MCF 10A (cell line): ENCODE data around the gene CD244. TPM values are rescaled to one million over a fixed set of nuclear protein-coding genes. Genes with fewer than 3 reads are reported as not detected.
A peak's percentile ranks its signal among the peaks of the same experiment; 100 is the strongest.

ENCODE experiments used
- BruUV-seq: library from RNA; stranded (reverse); fragments of 400-500 nt; replicated peaks from 2 replicates; lab custom pipeline; 2021; lab: Mats Ljungman, UMichigan
- CTCF ChIA-PET: fragments of 300-600 bp; sonication (Branson Sonifier 250); formaldehyde crosslinking; extraction: SDS; loops from one replicate; lab custom pipeline; 2021; ENCODE audit warnings: antibody characterized with exemption, inconsistent platforms; lab: Yijun Ruan, JAX
- POLR2A ChIA-PET: fragments of 300-600, 350-650 bp; sonication (Branson Sonifier 250); formaldehyde crosslinking; extraction: SDS; loops from one replicate; lab custom pipeline; 2020; ENCODE audit warnings: antibody characterized with exemption, inconsistent platforms; lab: Yijun Ruan, JAX
- DNase-seq: peaks from one replicate; pipeline ENCODE4 v3.0.0-alpha.2; 2018; ENCODE audit not compliant: unreplicated experiment
- H3K27ac Mint-ChIP-seq: one replicate; pipeline ENCODE4 v1.8.0; 2022; ENCODE audit warnings: mild to moderate bottlenecking, low read depth, mixed read lengths; ENCODE audit not compliant: unreplicated experiment
- H3K27me3 Mint-ChIP-seq: one replicate; pipeline ENCODE4 v1.8.0; 2022; ENCODE audit warnings: mixed read lengths; ENCODE audit not compliant: insufficient read depth, unreplicated experiment
- H3K36me3 Mint-ChIP-seq: one replicate; pipeline ENCODE4 v1.8.0; 2022; ENCODE audit warnings: mild to moderate bottlenecking, moderate library complexity, mixed read lengths; ENCODE audit not compliant: insufficient read depth, unreplicated experiment
- H3K4me1 Mint-ChIP-seq: one replicate; pipeline ENCODE4 v1.8.0; 2022; ENCODE audit warnings: mixed read lengths; ENCODE audit not compliant: insufficient read depth, unreplicated experiment
- H3K4me3 Mint-ChIP-seq: one replicate; pipeline ENCODE4 v1.8.0; 2022; ENCODE audit warnings: mild to moderate bottlenecking, moderate library complexity, mixed read lengths; ENCODE audit not compliant: unreplicated experiment
- H3K9me3 Mint-ChIP-seq: one replicate; pipeline ENCODE4 v1.8.0; 2022; ENCODE audit warnings: mixed read lengths; ENCODE audit not compliant: unreplicated experiment
- intact Hi-C: fragments of 100-400 bp; cut with micrococcal nuclease; formaldehyde crosslinking; loops from 2 replicates; pipeline ENCODE4 v1.14.1; 2022
- total RNA-seq: library from RNA; stranded (reverse); gene quantifications from 2 replicates; pipeline ENCODE4 v1.2.3, GENCODE V29; 2022
- TF ChIP-seq, protein P1 (sequence below): fragments of 200-600 bp; IDR thresholded peaks from one replicate; pipeline ENCODE4 v1.8.0; 2022; ENCODE audit warnings: antibody characterized with exemption, mild to moderate bottlenecking; ENCODE audit not compliant: unreplicated experiment

The CD244 gene
- total RNA-seq, 1 experiment from 2014 or later, result not detected

DNA sequence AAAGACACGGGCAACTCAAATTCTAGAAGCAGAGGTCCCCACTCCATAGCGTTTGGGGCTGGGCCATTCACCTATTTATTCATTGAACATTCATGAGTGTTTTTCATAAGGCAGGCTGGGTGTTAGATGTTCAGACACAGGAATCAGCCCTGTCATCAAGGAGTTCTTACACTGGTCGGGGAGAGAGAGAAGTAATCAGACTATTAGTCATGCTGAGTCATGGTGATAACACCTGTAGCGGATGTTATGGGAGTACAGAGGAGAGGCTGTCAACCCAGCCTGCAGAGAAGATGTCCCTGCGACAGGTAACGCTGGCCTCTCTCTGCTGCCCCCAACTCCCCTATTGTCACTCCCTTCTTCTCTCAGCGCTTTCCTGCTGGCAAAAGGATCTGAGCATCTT is 49.5 kb downstream of the CD244 start:
- no TSS peak for BruUV-seq
- Mint-ChIP-seq H3K4me1 (peaks cover 10% of the 10 kb centered on the region), H3K4me3 (no peak overlapping the region), H3K9me3 (no peaks in the 10 kb centered on the region), H3K27ac (no peak overlapping the region), H3K27me3 (no peaks in the 10 kb centered on the region), H3K36me3 (no peaks in the 10 kb centered on the region)
- CTCF ChIA-PET, result interaction anchor here (1.6 to 2.4 kb wide), 2 partner anchors 11 to 14 kb away, joined by 3 to 6 read pairs; no protein-coding TSS in a partner anchor
- TF ChIP-seq, protein P1, sequence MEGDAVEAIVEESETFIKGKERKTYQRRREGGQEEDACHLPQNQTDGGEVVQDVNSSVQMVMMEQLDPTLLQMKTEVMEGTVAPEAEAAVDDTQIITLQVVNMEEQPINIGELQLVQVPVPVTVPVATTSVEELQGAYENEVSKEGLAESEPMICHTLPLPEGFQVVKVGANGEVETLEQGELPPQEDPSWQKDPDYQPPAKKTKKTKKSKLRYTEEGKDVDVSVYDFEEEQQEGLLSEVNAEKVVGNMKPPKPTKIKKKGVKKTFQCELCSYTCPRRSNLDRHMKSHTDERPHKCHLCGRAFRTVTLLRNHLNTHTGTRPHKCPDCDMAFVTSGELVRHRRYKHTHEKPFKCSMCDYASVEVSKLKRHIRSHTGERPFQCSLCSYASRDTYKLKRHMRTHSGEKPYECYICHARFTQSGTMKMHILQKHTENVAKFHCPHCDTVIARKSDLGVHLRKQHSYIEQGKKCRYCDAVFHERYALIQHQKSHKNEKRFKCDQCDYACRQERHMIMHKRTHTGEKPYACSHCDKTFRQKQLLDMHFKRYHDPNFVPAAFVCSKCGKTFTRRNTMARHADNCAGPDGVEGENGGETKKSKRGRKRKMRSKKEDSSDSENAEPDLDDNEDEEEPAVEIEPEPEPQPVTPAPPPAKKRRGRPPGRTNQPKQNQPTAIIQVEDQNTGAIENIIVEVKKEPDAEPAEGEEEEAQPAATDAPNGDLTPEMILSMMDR, result no peak
- POLR2A ChIA-PET, result no interaction called here
- intact Hi-C loops, result no loop called here
- peak; percentile 72 for DNase-seq

DNA sequence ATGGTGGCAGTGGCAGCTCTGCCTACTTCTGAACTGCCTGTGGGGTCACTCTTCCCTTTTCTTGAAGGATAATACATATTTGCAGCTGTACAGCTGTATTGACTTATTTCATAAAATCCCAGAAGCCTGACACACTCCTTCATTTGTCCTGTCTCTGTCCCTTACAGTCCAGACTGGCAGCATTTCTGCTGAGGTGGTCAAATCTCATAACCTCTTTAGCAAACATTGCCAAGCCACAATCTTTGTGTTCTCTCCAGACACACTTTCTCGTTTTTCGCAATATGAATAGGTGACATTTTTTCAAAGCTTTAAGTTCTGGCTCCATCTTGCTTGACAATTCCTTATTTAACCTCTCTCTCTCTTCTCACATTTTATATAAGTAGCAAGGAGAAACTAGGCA is 51.5 kb downstream of the CD244 start:
- TF ChIP-seq, protein P1, result no peak
- Mint-ChIP-seq H3K27me3 (no peaks in the 10 kb centered on the region), H3K4me1 (peaks cover 10% of the 10 kb centered on the region), H3K27ac (no peak overlapping the region), H3K4me3 (no peak overlapping the region), H3K36me3 (no peaks in the 10 kb centered on the region), H3K9me3 (peaks cover 13% of the 10 kb centered on the region)
- ChIA-PET CTCF (interaction anchor here (1.3 to 1.8 kb wide), 2 partner anchors 8 to 84 kb away, joined by 6 to 7 read pairs; no protein-coding TSS in a partner anchor), POLR2A (no interaction called here)
- DNase-seq, result no peak
- BruUV-seq, result no TSS peak
- intact Hi-C loops, result no loop called here

DNA sequence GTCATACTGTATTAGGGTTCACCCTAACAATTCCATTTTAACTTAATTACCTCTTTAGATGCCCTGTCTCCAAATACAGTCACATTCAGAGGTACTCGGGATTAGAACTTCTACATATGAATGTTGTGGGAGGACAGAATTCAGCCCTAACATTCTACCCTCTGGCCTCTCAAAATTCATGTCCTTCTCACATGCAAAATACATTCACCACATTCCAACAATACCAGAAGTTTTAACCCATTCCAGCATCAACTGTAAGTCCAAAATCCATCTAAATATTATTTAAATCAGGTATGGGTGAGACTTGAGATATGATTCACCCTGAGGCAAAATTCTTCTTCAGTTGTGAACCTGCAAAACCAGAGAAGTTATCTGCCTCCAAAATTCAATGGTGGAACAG is 52.2 kb downstream of the CD244 start:
- POLR2A ChIA-PET, result no interaction called here
- H3K27me3 Mint-ChIP-seq, result no peaks in the 10 kb centered on the region
- H3K36me3 Mint-ChIP-seq, result no peaks in the 10 kb centered on the region
- no peak overlapping the region for H3K4me3 Mint-ChIP-seq
- intact Hi-C loops, result no loop called here
- H3K9me3 Mint-ChIP-seq, result peaks cover 13% of the 10 kb centered on the region
- TF ChIP-seq, protein P1, result no peak
- H3K4me1 Mint-ChIP-seq, result peaks cover 10% of the 10 kb centered on the region
- no peak for DNase-seq
- no TSS peak for BruUV-seq
- no peak overlapping the region for H3K27ac Mint-ChIP-seq
- CTCF ChIA-PET, result no interaction called here

DNA sequence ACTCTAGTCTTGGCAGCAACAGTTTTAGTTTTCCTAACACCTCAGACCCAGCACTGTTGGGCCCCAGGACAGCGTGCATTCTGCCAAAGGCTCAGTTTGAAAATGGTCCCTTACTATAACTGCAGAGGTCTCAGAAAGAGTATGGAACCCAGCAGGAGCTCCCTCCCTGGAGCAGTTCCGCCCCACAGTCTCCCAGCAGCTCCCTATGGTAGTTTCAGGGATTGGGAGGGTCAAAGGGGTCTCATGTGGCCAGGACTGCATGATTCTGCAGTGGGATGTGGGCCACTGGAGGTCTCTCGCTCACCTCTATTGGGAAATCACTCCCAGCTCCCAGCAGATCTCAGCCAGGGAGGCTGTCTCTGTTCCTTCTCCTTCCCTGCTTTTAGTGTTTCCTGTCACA is 54.4 kb downstream of the CD244 start:
- TF ChIP-seq, protein P1, result no peak
- H3K36me3 Mint-ChIP-seq, result no peaks in the 10 kb centered on the region
- H3K9me3 Mint-ChIP-seq, result peaks cover 13% of the 10 kb centered on the region
- peaks cover 6% of the 10 kb centered on the region for H3K4me1 Mint-ChIP-seq
- H3K27me3 Mint-ChIP-seq, result no peaks in the 10 kb centered on the region
- no peak overlapping the region for H3K27ac Mint-ChIP-seq
- intact Hi-C loops, result no loop called here
- no TSS peak for BruUV-seq
- ChIA-PET POLR2A (no interaction called here), CTCF (interaction anchor here (0.5 to 2.0 kb wide), 4 partner anchors 14 to 81 kb away, joined by 3 to 6 read pairs (median 4); no protein-coding TSS in a partner anchor)
- H3K4me3 Mint-ChIP-seq, result no peak overlapping the region
- no peak for DNase-seq
